NCI-H446 (cell line): Measurements from ENCODE around the gene SLC27A5.

ENCODE experiments used
- DNase-seq, 2 experiments: peaks; one replicate each; lab custom pipeline; 2025; lab: John Stamatoyannopoulos, UW

The SLC27A5 gene

GRCh38 chr19:58511353-58512208, at the start of gene SLC27A5:
Gene SLC27A5 (minus strand): TSS chr19:58511992. CDS start chr19:58511955, 37 bp downstream.
- no peak for DNase-seq

GRCh38 chr19:58560921-58561320, 49.1 kb upstream of the SLC27A5 start:
- DNase-seq = no peak

GRCh38 chr19:58560007-58560887, 48.5 kb upstream of the SLC27A5 start:
- DNase-seq = no peak

GRCh38 chr19:58559275-58560006, 47.6 kb upstream of the SLC27A5 start:
- DNase-seq = no peak

- no peak for DNase-seq
These were observed 47.0 kb upstream of the SLC27A5 start for GRCh38 chr19:58558623-58559274.

GRCh38 chr19:58558066-58558622, 46.4 kb upstream of the SLC27A5 start, which contains the start of gene UBE2M:
Gene UBE2M (minus strand): TSS chr19:58558611. CDS start chr19:58558381, 230 bp downstream.
- DNase-seq = no peak

- no peak for DNase-seq
These were observed 45.7 kb upstream of the SLC27A5 start for GRCh38 chr19:58557221-58558065.

GRCh38 chr19:58556622-58557220, 44.9 kb upstream of the SLC27A5 start:
- no peak for DNase-seq

GRCh38 chr19:58555920-58556621, 44.3 kb upstream of the SLC27A5 start:
- DNase-seq = no peak

GRCh38 chr19:58555369-58555885, 43.6 kb upstream of the SLC27A5 start:
- DNase-seq = no peak

GRCh38 chr19:58554494-58555368, 42.9 kb upstream of the SLC27A5 start, which contains the start of gene CHMP2A:
Gene CHMP2A (minus strand): TSS chr19:58555105. CDS start chr19:58554212, 893 bp downstream.
- DNase-seq = no peak

GRCh38 chr19:58553799-58554493, 42.2 kb upstream of the SLC27A5 start:
- no peak for DNase-seq

GRCh38 chr19:58552655-58553054, 40.9 kb upstream of the SLC27A5 start:
- no peak for DNase-seq

- DNase-seq = no peak
These were observed 40.0 kb upstream of the SLC27A5 start for GRCh38 chr19:58551577-58552471.

GRCh38 chr19:58551123-58551497, 39.3 kb upstream of the SLC27A5 start:
- no peak for DNase-seq
